GM21526 (cell line): ENCODE data around the gene KL.

Experiments used
- ATAC-seq: cut with Tn5 transposase; IDR thresholded peaks from one replicate; pipeline ENCODE4 v1.9.1; 2021; ENCODE audit warnings: moderate library complexity; ENCODE audit not compliant: unreplicated experiment, low FRiP score

Gene KL

DNA sequence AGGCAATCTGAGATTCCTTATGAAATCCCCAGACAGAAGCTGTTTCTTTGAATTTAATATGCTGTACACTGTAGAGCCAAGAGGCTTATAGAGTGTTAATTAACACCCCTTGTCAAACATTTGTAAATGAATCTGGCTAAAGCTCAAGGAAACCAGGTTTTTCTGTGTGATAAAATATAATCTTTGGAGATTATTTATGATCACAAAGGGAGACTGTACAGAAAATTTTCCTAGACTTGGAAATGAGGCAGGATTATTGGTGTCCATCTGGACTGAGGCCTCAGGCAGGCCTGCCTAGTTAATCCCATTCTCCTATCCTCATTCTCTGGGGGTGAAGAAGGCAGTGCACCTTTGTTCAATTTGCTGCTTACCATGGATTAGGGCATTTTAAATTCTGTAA is 17.8 kb downstream of the KL start:
- no peak for ATAC-seq

DNA sequence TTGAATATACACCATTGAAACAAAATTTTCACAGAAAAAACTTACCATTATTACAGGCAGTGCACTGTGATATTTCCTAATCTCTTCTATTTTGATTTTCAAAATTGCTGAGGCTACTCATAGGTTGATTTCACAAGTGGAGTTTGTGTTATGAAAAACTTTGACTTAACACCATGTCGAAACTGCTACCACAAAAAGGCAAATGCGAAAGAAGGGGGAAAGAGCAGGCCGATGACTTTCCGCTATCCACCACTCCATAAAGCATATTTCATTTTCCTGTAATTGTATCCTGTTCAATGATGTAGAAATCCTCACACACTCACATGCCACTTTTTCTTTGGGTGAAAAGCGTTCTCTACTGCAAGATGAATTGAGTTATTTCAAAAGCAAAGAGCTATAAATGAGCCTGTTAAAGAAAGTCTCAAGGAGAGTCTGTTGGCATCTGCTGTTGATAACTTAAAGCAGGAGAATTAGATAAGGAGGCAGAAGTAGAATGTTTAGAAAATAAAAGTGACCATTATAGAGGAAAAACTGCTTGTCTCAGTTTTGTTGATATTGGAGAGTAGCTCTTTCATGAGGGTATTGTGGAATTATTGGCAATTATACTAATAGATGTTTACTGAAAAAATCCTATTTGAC is 18.8 kb downstream of the KL start:
- no peak for ATAC-seq

DNA sequence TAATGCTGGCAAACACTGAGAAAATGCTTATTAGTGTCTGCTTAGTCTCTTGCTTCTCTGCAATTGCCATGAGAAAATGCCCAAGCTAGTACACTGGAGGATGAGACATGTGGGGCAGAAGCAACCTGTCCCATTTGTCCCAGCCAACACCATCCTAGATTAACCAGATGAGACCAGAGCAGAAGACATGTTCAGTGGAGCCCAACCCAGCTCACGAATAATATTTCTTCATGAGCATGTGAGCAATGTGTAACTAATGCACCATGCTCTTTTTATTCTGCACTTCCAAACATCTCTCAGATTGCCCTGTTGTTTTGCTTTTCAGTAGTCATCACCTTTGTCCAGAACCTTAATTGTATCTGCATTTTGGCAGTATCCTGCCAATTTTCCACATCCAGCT is 21.4 kb downstream of the KL start:
- ATAC-seq = no peak

DNA sequence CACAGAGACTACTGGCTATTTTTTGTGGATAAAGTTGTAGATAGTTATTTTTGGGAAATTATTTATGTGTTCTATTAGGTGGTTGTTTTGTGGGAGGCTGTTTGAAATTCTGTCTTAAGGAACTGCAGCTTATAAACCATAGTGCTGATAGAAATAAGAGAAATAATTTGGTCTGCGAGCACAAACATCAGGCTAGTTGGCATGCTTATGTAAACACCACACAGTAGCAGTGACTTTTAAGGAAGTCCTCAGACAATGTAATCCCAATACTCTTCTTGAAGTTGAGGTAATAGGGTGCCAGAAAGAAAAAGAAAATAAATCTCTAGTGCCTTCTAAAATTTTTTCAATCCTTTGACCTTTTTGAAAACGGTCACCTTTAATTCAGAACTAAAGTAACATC is 23.9 kb downstream of the KL start:
- no peak for ATAC-seq

DNA sequence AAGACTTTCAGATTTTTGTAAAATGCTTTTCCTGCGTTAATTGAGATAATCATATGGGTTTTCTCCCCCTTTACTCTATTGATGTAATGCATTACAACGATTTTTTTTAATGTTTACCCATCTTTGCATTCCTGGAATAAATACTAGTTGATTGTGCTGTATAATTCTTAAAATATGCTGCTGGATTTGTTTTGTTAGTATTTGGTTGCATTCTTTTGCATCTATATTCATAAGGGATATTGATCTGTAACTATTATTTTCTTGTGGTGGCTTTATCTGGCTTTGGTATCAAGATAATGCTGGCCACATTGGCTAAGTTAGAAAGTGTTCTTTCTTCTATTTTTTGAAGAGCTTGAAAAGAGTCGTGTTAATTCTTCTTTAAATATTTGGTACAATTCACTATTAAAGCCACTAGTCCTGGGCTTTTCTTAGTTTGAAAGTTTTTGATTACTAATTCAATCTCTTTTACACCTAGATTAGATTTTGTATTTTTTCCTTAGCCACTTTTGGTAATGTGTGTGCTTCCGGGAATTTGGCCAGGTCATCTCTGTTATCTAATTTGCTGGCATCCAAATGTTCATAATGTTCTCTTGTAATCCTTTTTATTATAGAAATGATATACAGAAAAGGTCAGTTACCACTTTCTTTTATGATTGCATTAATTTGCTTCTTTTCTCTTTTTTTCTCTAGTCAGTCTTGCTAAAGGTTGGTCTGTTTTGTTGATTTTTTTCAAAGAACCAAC is 29.8 kb downstream of the KL start:
- no peak for ATAC-seq

DNA sequence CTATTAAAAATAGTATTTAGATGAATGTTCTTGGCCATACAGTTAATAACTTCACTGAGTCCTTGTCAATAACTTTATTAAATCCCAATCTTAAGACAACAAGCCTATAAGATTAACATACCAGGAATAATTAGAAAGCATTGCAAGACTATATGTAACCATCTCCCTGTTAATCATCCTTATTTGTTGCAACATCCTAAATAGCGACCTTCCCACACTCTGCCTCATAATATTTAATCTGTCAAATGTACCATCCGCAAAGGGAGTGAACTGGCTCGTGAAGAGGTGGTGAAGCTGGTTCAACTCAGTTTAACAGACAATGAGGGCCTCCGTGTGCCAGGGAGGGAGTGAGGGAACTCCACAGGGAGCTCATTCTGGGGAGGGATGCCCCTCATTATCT is 33.9 kb downstream of the KL start:
- no peak for ATAC-seq

DNA sequence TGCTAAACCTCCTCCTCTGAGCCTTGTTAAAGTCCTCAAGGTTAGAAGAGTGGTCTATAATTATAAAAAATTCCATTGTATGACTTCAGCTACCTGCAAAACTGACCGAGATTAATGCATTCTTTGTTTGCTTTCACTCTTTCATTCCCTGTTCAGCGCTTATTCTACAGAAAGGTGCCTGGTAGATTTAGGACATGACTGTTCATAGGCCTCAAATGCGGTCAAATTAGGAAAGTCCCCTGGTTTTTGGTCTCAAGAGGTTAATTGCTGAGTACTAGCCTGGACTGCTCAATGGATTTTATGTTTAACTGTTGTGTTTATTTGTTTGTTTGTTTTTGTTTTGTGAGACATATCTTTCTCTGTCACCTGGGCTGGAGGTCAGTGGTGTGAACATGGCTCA is 35.4 kb downstream of the KL start:
- ATAC-seq = no peak

DNA sequence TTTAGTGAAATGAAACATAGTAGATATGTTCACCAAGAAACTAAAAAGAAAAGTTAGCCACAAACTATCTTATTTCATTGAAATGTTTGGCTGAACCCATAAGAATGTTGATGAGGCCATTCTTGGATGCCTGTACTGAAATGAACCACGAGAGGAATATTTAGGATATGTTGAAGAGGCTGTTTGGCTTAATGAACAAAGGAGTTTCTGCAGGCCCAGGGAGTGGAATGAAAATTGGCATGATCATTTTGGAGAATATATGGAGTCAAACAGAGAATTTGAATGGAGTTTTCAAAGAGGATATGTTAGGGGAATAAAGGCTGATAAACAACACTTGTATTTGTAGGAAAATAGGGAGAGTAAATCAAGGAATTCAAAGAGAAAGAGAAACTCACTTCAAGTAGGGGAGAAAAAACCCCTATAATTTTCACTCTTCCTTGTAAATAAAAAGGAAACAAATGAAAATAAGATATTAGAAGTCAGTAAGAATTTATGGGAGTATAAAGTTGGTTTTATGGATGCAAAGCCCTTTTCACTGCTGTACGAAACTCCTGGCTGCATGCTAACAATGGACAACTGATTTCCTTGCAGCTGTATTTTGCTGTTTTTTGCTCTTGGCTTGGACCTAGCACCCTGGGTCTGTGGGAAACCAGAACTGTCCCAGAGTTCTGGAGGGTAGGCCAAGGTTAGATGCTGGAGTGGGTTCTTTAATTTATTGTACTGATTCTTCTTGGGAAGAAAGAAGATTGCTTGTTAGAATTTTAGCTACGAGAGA is 36.5 kb downstream of the KL start:
- no peak for ATAC-seq

DNA sequence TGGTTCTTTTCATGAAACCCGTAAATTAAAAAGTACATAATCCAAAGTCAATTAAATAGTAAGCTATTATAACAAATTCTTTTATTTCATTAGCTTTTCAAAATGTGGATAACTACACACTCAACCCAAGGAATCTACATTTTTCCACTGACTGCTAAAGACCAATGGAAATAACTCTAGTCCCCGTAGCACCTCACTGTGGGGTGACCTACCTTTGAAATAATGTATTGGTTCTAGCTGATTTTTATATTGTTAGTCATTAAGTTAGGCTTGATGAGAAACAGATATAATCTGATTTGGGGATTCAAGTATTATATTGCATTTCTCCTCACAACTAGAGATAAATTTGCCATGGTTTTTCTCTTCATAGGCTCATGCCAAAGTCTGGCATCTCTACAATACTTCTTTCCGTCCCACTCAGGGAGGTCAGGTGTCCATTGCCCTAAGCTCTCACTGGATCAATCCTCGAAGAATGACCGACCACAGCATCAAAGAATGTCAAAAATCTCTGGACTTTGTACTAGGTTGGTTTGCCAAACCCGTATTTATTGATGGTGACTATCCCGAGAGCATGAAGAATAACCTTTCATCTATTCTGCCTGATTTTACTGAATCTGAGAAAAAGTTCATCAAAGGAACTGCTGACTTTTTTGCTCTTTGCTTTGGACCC is 37.3 kb downstream of the KL start:
- no peak for ATAC-seq

DNA sequence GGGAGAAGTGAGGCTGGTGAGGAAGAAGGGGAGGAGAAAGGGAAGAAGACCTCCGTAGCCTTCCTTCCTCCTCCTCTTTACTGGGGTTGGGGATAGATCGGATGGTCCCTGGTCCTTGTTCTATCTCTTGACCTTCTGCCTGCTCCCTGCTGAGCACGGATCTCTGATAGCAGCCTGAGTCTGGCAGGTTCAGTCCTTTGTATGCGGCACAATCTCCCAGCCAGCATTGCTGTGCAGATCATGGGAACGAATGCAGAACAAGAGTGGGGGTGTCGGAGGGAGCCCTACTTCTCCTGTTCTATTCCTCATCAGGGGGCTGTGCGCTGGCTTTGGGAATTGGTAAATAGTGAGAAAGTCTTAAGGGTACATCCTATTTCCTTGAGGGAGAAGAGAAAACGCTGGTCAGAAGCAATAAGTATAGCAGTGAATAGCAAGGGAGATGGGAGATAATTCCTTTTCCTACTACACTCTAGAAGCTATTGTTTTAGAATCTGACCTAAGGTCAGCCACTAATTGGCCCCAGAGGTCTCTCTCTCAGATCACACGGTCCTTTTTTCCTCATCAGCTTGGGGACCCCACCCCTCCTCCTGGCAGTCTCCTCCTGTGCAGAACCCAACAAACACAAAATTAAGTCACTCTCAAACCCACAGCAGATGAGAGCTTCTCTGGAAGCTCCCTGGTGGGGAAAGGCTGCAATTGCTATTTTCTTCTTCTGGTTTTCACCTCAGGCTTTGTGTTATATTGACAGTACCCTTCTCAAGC is 41.0 kb downstream of the KL start:
- ATAC-seq = no peak

DNA sequence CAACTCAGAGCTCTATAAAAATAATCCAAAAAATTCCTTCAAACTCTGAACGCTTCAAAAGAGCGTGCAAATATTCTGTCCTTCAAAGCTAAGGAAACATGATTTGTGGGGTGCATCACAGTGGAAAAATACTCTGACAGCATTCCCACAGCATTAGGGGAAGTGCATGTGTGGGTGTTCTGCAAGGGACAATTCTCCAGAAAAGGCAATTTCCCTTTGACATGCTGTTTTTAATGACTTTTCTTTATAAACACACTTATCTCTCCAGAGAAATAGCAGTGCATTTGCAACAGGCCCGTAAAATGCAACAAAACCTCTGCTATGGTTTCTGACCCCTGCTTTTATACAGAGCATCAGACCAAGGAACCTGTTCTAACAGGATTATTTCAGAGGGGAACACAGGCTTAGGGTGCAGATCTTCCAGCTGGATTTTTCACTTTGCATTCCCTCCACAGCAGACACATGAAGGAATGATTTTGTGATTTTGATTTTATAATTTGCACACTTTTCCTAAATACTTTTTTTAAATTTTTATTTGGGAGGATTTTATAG is 42.6 kb downstream of the KL start:
- ATAC-seq = no peak

DNA sequence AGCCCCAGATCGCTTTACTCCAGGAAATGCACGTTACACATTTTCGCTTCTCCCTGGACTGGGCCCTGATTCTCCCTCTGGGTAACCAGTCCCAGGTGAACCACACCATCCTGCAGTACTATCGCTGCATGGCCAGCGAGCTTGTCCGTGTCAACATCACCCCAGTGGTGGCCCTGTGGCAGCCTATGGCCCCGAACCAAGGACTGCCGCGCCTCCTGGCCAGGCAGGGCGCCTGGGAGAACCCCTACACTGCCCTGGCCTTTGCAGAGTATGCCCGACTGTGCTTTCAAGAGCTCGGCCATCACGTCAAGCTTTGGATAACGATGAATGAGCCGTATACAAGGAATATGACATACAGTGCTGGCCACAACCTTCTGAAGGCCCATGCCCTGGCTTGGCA is 44.6 kb downstream of the KL start:
- ATAC-seq = no peak

DNA sequence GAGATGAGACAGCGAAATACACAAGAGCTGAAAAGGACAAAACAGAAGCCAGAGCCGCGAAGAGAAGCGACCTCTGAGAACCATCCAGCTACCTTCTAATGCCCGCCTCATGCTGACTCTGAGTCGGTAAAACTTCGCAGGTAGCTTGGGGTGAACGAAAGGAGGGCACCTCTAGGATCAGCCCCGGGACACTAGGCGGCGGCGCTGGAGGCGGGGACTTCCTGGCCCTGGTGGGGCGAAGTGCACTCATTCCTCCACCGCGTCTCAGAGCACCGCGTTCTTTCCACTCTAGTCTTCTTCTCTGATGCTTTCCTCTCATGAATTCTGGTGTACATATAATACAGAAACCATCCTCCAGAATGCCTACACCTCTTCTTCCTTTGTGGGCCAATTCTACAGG is 50.1 kb downstream of the KL start:
- no peak for ATAC-seq

DNA sequence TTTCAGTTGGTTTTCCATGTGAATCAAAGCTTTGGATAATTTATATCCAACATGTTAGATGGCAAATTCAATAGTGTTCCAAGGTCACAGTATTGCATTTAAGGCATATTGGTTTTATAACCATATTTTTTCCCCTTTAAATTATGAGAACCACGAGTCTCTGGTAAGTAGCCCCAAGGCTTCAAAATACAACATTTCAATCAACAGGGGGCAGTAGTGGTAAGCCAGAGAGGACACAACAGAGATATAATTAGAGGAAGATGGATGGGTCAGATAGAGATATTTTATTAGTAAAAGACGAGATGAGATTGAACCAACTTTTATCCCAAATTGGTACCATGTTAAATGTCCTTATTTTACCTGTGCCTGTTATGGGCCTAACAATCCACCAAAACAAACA is 53.1 kb downstream of the KL start:
- ATAC-seq = no peak

DNA sequence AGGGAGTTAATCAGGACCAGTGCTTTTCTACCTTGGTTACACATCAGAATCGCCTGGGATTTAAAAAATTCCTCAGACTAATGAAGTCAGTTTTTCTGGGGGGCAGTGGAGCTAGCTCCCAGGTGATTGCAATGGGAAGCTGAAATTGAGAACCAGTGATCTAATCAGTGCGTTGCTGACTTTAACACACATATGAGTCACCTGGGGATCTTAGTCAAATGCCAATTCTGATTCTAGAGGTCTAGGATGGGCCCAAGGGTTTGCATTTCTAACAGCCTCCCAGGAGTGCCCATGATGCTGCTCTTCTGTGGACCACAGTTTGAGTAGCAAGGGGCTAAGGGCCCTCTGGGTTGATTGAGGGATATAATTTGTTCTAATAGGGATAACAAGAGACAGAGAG is 54.5 kb downstream of the KL start:
- no peak for ATAC-seq

DNA sequence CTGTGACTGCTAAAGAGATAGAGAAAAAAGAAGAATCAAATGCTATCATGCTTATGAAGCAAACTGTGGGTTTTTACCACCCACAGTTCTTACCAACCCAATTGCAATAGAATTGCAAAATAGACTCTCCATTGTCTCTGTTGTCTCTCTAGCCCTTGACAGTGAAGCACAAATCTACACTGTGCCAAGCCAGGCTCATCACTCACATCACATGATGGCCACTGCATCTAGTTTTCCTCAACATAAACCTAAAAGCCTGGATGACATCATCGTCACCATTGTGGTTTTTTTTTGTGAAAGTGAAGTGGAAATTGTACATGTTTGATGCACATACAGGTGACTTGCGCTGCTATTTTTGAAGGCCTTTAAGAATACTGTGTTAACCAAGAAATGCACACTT is 56.1 kb downstream of the KL start:
- ATAC-seq = no peak

DNA sequence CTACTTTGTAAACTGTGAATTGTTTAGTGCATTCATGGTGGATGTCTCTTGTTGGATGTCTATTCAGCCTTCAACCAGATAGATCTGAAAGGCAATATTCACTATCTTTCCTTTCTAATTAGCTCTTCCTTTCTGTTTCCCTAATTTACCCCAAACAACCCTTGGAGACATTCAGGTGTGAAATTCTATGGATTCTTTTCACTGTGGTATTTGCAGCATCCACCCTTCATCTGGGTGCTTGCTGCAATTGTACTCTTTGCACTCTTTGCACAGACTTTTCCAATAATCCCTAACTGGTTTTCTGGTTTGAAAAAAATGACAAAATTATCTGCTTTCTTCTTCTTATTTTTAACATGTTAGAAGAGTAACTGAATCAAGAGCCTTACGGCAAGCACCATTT is 56.5 kb downstream of the KL start:
- ATAC-seq = no peak

DNA sequence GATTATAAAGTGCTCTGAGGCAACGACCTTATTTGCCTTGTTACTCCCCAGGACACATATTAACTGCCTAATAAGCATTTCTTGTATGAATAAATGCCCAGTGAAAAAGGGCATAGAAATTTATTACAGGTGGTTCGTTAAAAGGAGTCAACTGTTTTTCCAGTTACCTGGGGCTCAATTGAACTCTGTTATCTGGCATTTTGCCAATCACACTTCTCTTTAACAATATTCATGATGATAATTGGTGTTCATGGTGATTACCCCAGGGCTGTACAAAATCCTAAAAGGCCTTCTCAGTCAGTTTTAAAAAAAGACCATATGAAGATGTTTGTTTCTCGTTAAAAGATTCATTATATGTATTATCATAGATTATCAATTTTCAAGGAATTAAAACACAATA is 57.1 kb downstream of the KL start:
- no peak for ATAC-seq

DNA sequence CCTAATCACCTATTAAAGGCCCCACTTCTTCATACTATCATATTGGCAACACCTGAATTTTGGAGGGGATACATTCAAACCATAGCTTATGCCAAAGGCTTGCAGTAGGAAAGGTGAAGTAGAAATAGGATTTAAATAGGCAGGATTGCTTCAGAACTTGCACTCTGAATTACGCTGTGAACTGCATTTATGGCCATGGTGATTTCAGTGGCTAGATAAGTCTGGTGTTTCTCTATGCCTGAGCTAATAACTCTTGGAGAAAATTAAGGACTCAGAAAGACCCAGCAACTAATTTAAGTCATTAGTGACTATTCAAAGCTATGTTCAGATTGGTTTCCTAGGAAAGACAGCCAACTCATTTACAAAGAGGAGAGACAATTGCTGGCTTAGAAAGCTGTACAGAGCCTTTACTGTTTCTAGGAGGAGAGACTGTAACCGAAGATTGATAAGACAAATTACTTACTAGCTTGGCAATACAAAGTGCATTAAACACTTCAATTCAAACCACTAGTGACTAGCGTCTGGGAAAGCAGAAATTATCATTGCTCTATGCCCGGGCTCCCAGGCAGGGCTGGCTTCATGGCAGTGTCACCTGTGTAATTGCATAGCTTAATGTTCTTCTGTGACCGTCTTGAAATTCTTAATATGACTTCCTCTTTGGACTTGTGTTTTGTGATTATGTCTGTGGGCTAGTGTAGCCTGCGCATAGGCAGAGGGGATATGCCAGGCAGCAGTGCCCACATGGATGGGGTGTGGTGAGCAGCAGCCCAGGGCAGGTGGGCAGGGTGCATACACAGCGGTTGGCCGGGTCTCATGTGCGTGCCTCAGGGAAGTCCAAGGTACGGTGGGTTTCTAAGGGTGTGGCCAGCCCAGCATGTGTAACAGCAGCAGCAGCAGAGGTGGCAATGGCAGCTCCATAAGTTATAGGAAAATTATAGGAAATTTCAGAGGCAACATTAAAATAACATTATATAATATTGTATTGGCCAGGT is 60.1 kb downstream of the KL start:
- no peak for ATAC-seq
